HepG2 (cell line): Measurements from ENCODE around the gene GSTK1. TPM values are rescaled to one million over a fixed set of nuclear protein-coding genes. Genes with fewer than 3 reads are reported as not detected.
A peak's percentile ranks its signal among the peaks of the same experiment; 100 is the strongest.

Source experiments
- ATAC-seq: fragments of 200-7000 bp; cut with Tn5 transposase; 3 replicates; pipeline ENCODE4 v1.9.1; 2020; ENCODE audit warnings: mild to moderate bottlenecking, moderate library complexity
- BruUV-seq: library from RNA; stranded (reverse); fragments of 400-500 nt; replicated peaks from 2 replicates; lab custom pipeline; 2021; lab: Mats Ljungman, UMichigan
- CTCF ChIA-PET: fragments of 300-600 bp; formaldehyde crosslinking; extraction: SDS; loops from one replicate; lab custom pipeline; 2021; ENCODE audit warnings: low total read pairs, inconsistent platforms, low intra/inter-chr PET ratio; lab: Yijun Ruan, JAX
- POLR2A ChIA-PET: fragments of 350-600 bp; sonication (Branson Sonifier 250); formaldehyde crosslinking; loops from one replicate; lab custom pipeline; 2020; ENCODE audit warnings: antibody characterized with exemption, inconsistent platforms; lab: Yijun Ruan, JAX
- DNase-seq: peaks from one replicate; pipeline ENCODE4 v3.0.0-alpha.2; 2015; ENCODE audit warnings: low spot score
- FAIRE-seq: peaks from 3 replicates; lab custom pipeline; 2011; peaks lifted over from hg19 to GRCh38; lab: Jason Lieb, UNC
- H2AFZ ChIP-seq: one replicate; pipeline ENCODE4 v1.6.1; 2011; ENCODE audit warnings: low read length, inconsistent platforms
- H3K27ac ChIP-seq: fragments of 300-600 bp; 3 replicates; pipeline ENCODE4 v1.8.0; 2011; ENCODE audit warnings: mixed run types, mild to moderate bottlenecking, mixed read lengths, low read length, inconsistent platforms; ENCODE audit not compliant: insufficient read depth; ENCODE audit errors: extremely low read length
- H3K27me3 ChIP-seq, 2 experiments: fragments of 200-600 bp in 1 of 2; 2 replicates in 1 of 2; 3 replicates in 1 of 2; pipeline versions ENCODE4 v1.6.0 to v1.8.0; 2011; ENCODE audit warnings: low read length in 2 of 2, mild to moderate bottlenecking in 2 of 2, moderate library complexity in 2 of 2, inconsistent platforms in 1 of 2; ENCODE audit not compliant: insufficient read depth in 2 of 2, control insufficient read depth in 1 of 2
- H3K36me3 ChIP-seq, 2 experiments: fragments of 200-600 bp in 1 of 2; replicated peaks in 1 of 2; 2 replicates in 1 of 2; 3 replicates in 1 of 2; pipeline versions ENCODE4 v1.5.1 to v1.8.0; 2011; ENCODE audit warnings: low read length in 2 of 2, inconsistent platforms in 1 of 2; ENCODE audit not compliant: insufficient read depth in 2 of 2, control insufficient read depth in 1 of 2
- H3K4me1 ChIP-seq: 2 replicates; pipeline ENCODE4 v1.5.1; 2012; ENCODE audit warnings: low read length, inconsistent platforms; ENCODE audit not compliant: insufficient read depth
- H3K4me2 ChIP-seq: 2 replicates; pipeline ENCODE4 v1.6.0; 2011; ENCODE audit warnings: low read depth, low read length, inconsistent platforms
- H3K4me3 ChIP-seq, 3 experiments: fragments of 200-600 bp in 1 of 3; sonication (generic), shearing (Covaris generic) in 1 of 3; replicated peaks in 1 of 3; 2 replicates each; pipeline ENCODE4 v1.5.1; 2011 to 2016; ENCODE audit warnings: low read length in 3 of 3, inconsistent platforms in 2 of 3, low read depth in 2 of 3, mild to moderate bottlenecking in 2 of 3, control low read depth in 1 of 3, mixed read lengths in 1 of 3; ENCODE audit not compliant: insufficient read depth in 1 of 3
- H3K79me2 ChIP-seq: one replicate; pipeline ENCODE4 v1.6.1; 2011; ENCODE audit warnings: low read length, inconsistent platforms; ENCODE audit not compliant: insufficient read depth
- H3K9ac ChIP-seq: 2 replicates; pipeline ENCODE4 v1.6.0; 2011; ENCODE audit warnings: mild to moderate bottlenecking, low read depth, low read length, inconsistent platforms; ENCODE audit not compliant: insufficient read depth
- H3K9me3 ChIP-seq: 2 replicates; pipeline ENCODE4 v1.5.1; 2012; ENCODE audit warnings: mild to moderate bottlenecking, low read length
- H4K20me1 ChIP-seq: 2 replicates; pipeline ENCODE4 v1.6.0; 2011; ENCODE audit warnings: inconsistent platforms, mild to moderate bottlenecking, low read length, moderate library complexity; ENCODE audit not compliant: insufficient read depth
- TRIM22 ChIP-seq: fragments of 450-650 bp; IDR thresholded peaks from 2 replicates; pipeline ENCODE4 v1.6.1; 2017
- ZNF672 ChIP-seq: sonication (generic); formaldehyde crosslinking; IDR thresholded peaks from 2 replicates; pipeline ENCODE4 v1.8.1; 2022; ENCODE audit warnings: missing genetic modification reagents
- ZNF678 ChIP-seq: sonication (generic); formaldehyde crosslinking; IDR thresholded peaks from 2 replicates; pipeline ENCODE4 v1.4.0; 2020; ENCODE audit warnings: mild to moderate bottlenecking, missing genetic modification reagents
- WGBS: methylation state at CpG from one replicate; pipeline ENCODE4 v1.1.6; 2017; ENCODE audit warnings: low lambda C conversion rate; 5-methylcytosine and 5-hydroxymethylcytosine counted together
- in situ Hi-C: cut with HindIII; loops from 2 replicates; pipeline ENCODE4 v1.10.0; 2017; ENCODE audit warnings: low pct_unique_long_range_greater_than_20kb; ENCODE audit not compliant: extremely low pct_ligation_motif_present
- intact Hi-C: fragments of 100-400 bp; cut with micrococcal nuclease; formaldehyde crosslinking; loops from one replicate; pipeline ENCODE4 v1.10.0; 2022; ENCODE audit not compliant: unreplicated experiment
- polyA plus RNA-seq, 8 experiments: library from polyadenylated mRNA; depleted of rRNA in 3 of 8; stranded (reverse) in 7 of 8; unstranded in 1 of 8; fragments of >200 nt; fragmentation: Illumina TruSeq in 4 of 8; extraction: Trizol in 4 of 8; gene quantifications; 2 replicates each; pipeline versions ENCODE4 v1.2.1 to v1.2.3, GENCODE V29; 2011 to 2016; ENCODE audit warnings: low read depth in 4 of 8, missing spikeins in 1 of 8, mixed read lengths in 1 of 8; ENCODE audit not compliant: insufficient read depth in 1 of 8
- total RNA-seq, 5 experiments: library from RNA; depleted of rRNA; stranded (reverse); fragments of >200 nt; fragmentation: Illumina TruSeq; extraction: Trizol; gene quantifications; 2 replicates each; pipeline ENCODE4 v1.2.3, GENCODE V29; 2016; ENCODE audit warnings: low read depth in 1 of 5

Gene GSTK1
- total and polyA plus RNA-seq, 2 of the 13 experiments (the other 11 are each of a cell fraction or from before 2014, with no cell fraction given), result 64.6 to 92.1 TPM

DNA sequence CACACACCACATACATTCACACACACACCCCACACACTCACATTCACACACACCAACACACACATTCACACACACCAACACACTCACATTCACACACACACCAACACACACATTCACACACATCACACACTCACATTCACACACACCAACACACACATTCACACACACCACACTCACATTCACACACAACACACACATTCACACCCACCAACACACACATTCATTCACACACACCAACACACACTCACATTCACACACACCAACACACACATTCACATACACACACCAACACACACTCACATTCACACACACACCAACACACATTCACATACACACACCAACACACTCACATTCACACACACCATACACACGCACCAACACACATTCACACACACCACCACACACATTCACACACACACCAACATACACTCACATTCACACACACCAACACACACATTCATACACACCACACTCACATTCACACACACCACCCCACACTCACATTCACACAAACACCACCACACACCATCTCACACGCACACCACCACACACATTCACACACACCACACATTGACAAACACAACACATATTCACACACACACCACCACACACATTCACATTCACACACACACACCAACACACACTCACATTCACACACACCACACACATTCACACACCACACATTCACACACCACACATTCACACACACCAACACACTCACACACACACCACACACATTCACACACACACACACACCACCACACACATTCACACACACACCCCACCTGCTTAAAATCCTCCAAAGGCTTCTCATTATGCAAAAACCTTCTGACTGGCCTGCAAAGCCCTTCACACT lies 32.4 kb upstream of the GSTK1 start (continued):
- TF ChIP-seq TRIM22, result peak; percentile 53
- TF ChIP-seq, all 625 proteins: peak for 4

DNA sequence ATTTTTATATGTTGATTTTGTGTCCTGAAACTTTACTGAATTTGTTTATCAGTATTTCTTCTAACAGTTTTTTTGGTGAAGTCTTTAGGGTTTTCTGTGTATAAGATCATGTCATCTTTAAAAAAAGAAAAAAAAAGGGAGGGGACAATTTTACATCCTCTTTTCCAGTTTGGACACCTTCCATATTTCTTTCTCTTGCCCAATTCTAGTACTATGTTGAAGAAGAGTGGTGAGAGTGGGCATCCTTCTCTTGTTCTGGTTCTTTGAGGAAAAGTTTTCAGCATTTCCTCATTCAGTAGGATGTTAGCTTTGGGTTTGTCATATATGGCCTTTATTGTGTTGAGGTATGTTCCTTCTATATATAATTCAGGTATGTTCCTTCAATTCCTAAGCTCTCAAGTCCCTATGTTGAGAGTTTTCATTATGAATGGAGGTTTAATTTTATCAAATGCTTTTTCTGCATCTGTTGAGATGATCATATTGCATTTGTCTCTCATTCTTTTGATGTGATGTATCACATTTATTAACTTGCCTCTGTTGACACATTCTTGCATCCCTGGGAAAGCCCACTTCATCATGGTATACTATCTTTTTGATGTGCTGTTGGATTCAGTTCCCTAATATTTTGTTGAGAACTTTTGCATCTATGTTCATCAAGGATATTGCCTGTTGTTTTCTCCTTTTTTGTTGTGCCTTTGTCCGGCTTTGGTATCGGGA lies 29.3 kb upstream of the GSTK1 start:
- H3K9me3 ChIP-seq, result peaks cover 6% of the 10 kb centered on the region; the same call in 1 of the 2 replicates
- FAIRE-seq, result no peak
- no TSS peak for BruUV-seq
- WGBS, result 91% methylated on average over 2 of the region's 2 CpGs
- intact Hi-C loops (no loop called here), in situ Hi-C loops (no loop called here)
- H3K79me2 ChIP-seq, result no peaks in the 10 kb centered on the region
- no peak overlapping the region for H2AFZ ChIP-seq
- POLR2A ChIA-PET, result no interaction called here
- no peak overlapping the region for H3K9ac ChIP-seq
- no peak for ATAC-seq
- no peaks in the 10 kb centered on the region for H3K4me1 ChIP-seq
- H3K4me3 ChIP-seq, result no peak overlapping the region
- H3K27me3 ChIP-seq, result 0 out of 5 replicates have a peak, but pooled peaks cover 0 to 1% of the 10 kb centered on the region in 2 experiments
- H3K36me3 ChIP-seq, result no peaks in the 10 kb centered on the region
- H3K27ac ChIP-seq, result no peak overlapping the region
- H3K4me2 ChIP-seq, result no peak overlapping the region
- TF ChIP-seq ZNF672, result no peak
- TF ChIP-seq ZNF678 (CRISPR knock-in tag), result no peak
- TF ChIP-seq, all 625 proteins: peak for 0
- CTCF ChIA-PET, result no interaction called here
- H4K20me1 ChIP-seq, result no peaks in the 10 kb centered on the region
- no peak for DNase-seq
